AG04449 (cell line): ENCODE measurements around the gene RINL.

Experiments used
- CTCF ChIA-PET: fragments of 350-600 bp; formaldehyde crosslinking; extraction: SDS; loops from one replicate; lab custom pipeline; 2021; ENCODE audit warnings: antibody characterized with exemption; lab: Yijun Ruan, JAX
- POLR2A ChIA-PET: fragments of 400-600, 350-600 bp; formaldehyde crosslinking; extraction: SDS; loops from one replicate; lab custom pipeline; 2020; ENCODE audit warnings: antibody characterized with exemption, inconsistent platforms; lab: Yijun Ruan, JAX
- DNase-seq: peaks from one replicate; pipeline ENCODE4 v3.0.0-alpha.2; 2010; ENCODE audit warnings: low read depth, low spot score
- H3K4me3 ChIP-seq: 2 replicates; pipeline ENCODE4 v1.5.1; 2011; ENCODE audit warnings: low read depth, mild to moderate bottlenecking, control low read depth, low read length
- CTCF ChIP-seq: IDR thresholded peaks from one replicate; pipeline ENCODE4 v1.5.1; 2011; ENCODE audit warnings: mild to moderate bottlenecking, moderate library complexity, low read length, control low read depth, inconsistent platforms; ENCODE audit not compliant: insufficient read depth; ENCODE audit errors: missing control alignments

Gene RINL

DNA sequence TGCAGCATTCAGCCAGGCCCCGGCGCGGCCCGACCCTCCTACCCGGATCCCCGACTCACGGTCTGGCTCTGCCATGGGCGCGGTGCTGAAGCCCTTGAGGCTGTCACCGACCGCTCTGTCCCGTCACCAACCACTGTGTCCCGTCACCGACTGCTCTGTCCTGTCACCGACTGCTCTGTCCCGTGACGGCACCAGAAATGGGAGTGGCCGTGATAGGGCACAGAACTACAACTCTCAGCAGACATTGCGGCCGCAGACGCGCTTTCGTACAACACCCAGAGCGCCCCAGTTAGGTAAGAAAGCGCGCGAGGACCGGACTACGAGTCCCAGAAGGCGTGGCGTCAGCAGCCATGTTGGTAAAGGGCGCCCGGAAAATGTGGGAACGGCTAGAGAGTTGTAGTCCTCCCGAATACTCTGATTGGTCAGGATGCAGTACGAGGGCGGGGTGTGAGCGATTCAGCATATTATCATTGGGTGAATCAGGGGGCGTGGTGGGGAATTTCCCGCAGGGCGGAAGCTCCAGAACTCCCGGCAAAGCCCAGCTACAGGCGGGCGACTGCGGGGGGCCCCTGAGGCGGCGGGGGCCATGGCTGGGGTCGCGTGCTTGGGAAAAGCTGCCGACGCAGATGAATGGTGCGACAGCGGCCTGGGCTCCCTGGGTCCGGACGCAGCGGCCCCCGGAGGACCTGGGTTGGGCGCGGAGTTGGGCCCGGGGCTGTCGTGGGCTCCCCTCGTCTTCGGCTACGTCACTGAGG, 21.5 kb upstream of the RINL start, which contains the start of the genes NFKBIB and SIRT2:
Gene NFKBIB, plus strand, starts transcription at position 523 of the 755 bp plus-strand sequence. Its CDS starts 64 bp downstream, at position 587.
Gene SIRT2, minus strand, starts transcription at position 172 of the 755 bp plus-strand sequence. Its CDS starts 97 bp downstream, at position 75.
- no peak for TF ChIP-seq CTCF
- ChIA-PET POLR2A (interaction anchor here (0.8 to 1.0 kb wide), 3 partner anchors 12 to 368 kb away, joined by 3 to 4 read pairs (median 4); no protein-coding TSS in a partner anchor), CTCF (interaction anchor here (1.3 to 4.4 kb wide), 3 partner anchors 12 to 30 kb away, joined by 8 to 53 read pairs (median 13); partner anchors contain the start of genes MRPS12 and SARS2)
- DNase-seq = peak; percentile 97
- peak within 1 kb of the TSS; percentile 91 for H3K4me3 ChIP-seq

- CTCF ChIA-PET = interaction anchor here (3.6 kb wide), 1 partner anchor 12 kb away, joined by 20 read pairs; no protein-coding TSS in a partner anchor
- TF ChIP-seq CTCF = no peak
- POLR2A ChIA-PET = no interaction called here
- no peak for DNase-seq
- H3K4me3 ChIP-seq = peak overlapping the region; percentile 91
Observed at GRCh38 chr19:38898788-38899446, 20.8 kb upstream of the RINL start.

DNA sequence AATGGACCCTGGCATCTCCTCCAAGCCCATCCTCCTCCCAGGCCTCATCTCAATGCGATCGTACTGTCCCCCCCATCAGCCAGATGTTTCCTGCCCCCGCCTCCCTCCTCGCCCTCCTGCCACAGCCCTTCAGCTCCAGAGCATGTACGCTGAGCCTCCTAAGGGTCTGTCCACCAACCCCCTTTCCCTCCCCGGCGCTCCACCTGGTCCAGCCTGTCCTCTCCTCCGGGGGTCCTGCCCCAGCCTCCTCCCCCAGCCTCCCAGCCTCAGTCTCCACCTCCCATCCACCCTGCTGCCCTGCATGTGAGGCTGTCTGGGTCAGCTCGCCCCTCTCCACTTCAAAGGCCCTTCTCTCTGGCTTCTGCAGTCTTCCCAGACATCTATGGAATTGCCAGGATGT, 16.9 kb upstream of the RINL start:
- H3K4me3 ChIP-seq = no peak overlapping the region
- POLR2A ChIA-PET = no interaction called here
- CTCF ChIA-PET = interaction anchor here (1.0 kb wide), 2 partner anchors 19 to 380 kb away, joined by 3 read pairs; no protein-coding TSS in a partner anchor
- TF ChIP-seq CTCF = no peak
- DNase-seq = no peak

DNA sequence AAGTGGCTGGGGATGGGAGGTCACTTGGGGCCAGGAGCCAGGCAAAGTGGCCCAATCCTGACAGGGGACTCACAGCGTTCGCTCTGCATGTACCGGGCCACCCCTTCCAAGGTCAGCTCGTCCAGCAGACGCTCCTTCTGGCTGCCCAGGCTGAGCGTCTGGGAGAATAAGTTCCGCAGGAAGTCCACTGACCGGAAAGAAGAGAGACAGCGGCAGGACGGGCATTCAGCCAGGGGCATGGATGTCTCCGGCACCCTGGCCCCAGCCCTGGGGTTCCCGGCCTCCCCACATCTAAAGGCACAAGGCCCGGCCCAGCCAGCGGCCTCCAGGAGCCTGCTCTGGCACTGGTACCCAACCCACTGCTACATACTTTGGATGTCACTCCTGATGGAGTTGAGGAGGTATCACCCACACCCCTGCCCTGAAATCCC, 15.3 kb upstream of the RINL start:
- CTCF ChIA-PET = interaction anchor here (1.3 to 1.4 kb wide), 2 partner anchors 24 to 124 kb away, joined by 3 to 6 read pairs; no protein-coding TSS in a partner anchor
- no peak overlapping the region for H3K4me3 ChIP-seq
- DNase-seq = no peak
- POLR2A ChIA-PET = no interaction called here
- TF ChIP-seq CTCF = no peak

- no peak overlapping the region for H3K4me3 ChIP-seq
- no peak for DNase-seq
- no peak for TF ChIP-seq CTCF
- ChIA-PET POLR2A (no interaction called here), CTCF (interaction anchor here (0.7 to 1.4 kb wide), 3 partner anchors 24 to 123 kb away, joined by 3 to 6 read pairs (median 3); no protein-coding TSS in a partner anchor)
Observed at GRCh38 chr19:38892841-38893240, 14.8 kb upstream of the RINL start.
